GM19238 (cell line): ENCODE results near the gene CYTH1.

Experiments
- DNase-seq: peaks from one replicate; pipeline ENCODE4 v3.0.0; 2011; ENCODE audit warnings: low spot score; ENCODE audit not compliant: insufficient read length

Gene CYTH1

DNA sequence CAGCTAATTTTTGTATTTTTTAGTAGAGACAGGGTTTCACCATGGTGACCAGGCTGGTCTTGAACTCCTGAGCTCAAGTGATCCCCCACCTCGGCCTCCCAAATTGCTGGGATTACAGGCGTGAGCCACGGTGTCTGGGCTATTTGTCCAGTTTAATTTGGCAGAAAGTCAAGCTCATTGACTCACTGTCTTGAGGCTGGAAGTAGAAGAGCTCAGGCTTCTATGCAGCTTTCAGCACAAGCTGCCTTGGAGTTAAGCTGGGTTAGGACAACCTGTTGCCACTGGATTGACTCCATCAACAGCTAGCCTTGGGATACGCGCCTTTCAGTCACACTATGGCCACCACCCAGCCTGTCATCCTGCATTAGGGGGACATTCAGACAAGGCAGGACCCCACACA, 128.7 kb downstream of the CYTH1 start:
- DNase-seq, result no peak

GRCh38 chr17:78652913-78653312, 129.2 kb downstream of the CYTH1 start:
- DNase-seq, result no peak

DNA sequence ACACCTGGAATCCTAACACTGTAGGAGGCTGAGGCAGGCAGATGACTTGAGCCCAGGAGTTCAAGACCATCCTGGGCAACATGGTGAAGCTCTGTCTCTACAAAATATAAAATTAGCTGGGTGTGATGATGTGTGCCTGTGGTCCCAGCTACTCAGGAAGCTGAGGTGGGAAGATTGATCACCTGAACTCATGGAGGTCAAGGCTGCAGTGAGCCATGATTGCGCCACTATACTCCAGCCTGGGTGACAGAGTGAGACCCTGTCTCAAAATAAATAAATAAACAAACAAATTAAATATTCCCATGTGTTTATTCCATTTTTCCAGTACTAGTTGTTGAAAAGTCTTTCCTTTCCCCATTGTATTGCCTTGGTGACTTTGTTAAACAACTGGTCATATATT, 130.0 kb downstream of the CYTH1 start:
- DNase-seq, result no peak

- no peak for DNase-seq
Measured at GRCh38 chr17:78651554-78651953, 130.5 kb downstream of the CYTH1 start.

DNA sequence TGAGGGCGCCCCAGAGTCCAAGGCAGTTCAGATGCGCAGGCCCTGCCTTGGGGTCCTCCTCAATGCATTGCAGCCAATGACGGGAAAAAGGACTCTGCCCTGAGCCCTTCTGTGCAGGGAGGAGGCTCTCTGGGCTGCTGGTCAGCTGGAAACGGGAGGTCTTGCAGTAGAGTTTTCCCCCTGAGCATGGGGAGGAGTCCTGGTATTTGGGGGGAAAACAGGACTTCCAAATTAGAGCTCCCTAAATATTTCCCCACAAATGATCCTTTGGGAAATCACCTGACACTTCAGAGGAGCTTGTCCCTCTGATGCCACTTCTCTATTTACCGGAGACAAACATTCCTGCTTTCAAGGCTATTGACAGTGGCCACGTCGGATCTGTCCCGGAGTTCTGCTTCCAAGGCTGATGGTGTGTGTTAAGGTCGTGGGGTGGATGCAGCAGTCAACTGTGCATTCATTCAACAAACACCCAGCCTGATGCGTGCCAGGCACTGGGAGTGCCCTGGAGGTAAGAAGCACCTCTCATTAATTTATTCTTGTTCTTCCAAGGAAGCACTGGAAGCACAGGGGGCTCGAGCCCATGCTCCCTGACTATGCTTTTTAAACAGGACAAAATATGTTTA, 131.9 kb downstream of the CYTH1 start:
- no peak for DNase-seq

DNA sequence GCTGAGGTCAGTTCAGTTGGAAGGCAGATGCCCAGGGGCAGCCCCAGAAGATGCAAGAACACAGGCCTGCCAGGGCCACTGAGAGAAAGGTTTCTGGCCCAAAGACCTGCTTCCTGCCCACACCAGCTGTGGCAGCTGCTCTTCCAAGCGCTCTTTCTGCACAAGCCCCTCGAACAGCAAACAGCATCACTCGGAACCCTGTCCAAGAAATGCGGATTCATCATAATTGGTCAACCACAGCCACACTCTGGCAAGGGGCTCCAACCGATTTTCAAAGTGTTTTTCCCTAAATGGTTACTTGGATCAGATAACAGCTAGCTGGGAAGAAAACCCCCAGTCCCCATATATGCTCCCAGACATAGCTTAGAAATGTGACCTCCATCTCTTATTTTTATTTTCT, 133.8 kb downstream of the CYTH1 start:
- DNase-seq, result no peak

DNA sequence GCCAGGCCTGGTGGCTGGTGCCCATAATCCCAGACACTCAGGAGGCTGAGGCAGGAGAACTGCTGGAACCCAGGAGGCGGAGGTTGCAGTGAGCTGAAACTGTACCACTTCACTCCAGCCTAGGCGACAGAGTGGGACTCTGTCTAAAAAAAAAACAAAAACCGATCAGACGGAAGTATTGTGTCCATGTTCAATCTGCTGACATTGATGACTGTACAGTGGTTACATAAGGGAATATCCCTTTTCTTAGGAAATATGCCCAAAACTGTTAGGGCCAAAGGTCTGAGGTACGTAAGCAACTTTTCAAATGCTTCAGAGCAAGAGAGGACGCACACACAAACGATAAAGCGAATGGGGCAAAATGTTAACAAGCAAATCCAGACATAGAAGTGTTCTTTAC, 135.0 kb downstream of the CYTH1 start:
- no peak for DNase-seq

DNA sequence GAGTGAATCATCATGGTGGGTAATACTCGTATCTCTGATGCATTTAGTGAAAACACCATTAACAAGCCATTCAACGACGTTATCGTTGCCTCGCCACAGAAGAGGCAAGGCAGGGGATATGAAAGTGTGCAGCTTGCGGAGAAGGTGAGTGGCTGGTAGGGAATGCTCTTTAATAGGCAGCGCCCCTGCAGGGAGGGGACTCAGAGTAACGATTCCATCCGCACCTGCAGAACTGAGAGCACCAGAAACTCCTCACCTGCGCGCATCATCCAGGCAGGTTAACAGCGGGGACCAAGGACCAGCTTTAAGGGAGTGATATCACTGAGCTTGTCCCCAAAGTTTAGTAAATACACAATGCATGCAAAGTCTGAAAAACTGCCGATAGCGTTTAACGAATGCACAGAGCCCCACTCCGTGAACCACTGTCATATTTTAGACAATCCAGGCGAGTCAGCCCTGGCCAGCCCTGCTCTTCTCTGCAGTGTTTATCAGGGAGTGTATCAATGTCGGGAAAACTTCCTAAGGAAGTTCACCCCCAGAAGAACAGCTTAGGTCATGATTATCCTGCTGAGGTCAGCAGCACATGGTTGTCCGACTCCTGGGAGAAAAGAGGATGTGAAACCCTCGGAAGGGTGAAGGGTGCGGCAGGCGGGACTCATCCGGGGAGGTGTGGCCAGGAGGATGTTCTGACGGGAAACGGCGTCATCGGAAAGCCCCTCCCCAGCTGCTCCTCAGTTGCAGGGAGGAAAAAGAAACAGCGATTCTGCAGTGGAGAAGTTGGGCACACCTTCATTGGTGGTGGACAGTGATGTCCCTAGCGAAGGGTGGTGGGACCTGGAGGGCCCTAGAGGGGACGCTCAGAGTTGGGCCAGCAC, 136.4 kb downstream of the CYTH1 start:
- DNase-seq, result peak; percentile 57

GRCh38 chr17:78644931-78645351, 137.1 kb downstream of the CYTH1 start:
- DNase-seq, result no peak

GRCh38 chr17:78644224-78644623, 137.8 kb downstream of the CYTH1 start:
- no peak for DNase-seq

DNA sequence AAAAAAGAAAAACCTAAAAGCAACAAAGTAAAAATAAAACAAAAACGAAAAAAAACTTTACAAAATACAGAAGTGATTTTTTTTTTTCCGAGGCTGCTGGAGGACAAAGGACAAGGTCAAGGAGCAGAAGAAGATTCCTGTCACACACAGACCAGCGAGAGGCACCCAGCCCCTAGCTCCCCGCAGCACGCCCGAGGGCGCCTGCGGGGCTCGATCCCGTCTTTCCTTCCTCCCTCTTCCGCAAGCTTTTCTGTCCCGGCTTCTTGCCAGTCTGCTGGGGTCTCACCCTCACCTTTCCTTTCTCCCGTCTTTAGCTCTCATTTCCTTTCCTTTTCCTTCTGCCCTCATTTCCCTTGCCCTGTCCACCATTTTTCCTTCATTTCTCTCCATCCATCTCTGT, 138.7 kb downstream of the CYTH1 start:
- DNase-seq, result no peak

- no peak for DNase-seq
Measured at GRCh38 chr17:78642707-78643106, 139.4 kb downstream of the CYTH1 start.

DNA sequence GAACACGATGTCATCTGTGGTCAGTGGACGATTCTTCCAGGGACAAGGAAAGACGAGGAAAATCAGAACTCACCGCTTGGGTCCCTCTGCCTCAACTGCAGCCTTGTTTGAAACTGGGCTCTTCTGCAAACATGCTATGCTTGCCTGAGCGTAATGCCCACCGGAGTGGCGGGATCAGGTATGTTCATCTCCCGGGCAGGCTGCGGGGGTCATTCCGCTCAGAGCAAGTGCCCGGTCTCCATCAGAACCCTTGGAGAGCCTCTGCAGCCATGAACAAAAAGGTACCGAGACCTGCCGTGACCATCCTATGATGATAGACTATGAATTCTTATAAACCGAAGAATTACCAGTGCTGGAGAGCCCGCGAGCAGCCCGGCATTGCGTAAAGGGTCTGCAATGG, 140.4 kb downstream of the CYTH1 start:
- no peak for DNase-seq

DNA sequence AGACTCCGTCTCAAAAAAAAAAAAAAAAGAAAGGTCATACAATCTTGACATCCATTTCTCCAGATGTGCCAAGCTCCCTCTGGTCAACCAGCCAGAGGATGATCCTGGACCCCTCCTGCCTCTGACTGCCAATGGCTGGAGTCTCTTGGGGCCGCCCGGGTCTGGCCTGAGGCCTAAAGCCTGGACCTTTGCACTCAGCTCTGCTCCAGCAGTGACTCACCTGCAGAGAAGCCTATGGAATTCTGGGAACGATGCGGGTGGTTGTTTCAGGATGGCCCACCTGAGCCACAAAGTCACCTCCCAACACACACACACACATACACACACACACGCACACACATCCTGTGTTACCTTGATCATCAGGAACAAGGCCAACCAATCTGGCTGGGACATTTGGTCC, 140.8 kb downstream of the CYTH1 start:
- no peak for DNase-seq

DNA sequence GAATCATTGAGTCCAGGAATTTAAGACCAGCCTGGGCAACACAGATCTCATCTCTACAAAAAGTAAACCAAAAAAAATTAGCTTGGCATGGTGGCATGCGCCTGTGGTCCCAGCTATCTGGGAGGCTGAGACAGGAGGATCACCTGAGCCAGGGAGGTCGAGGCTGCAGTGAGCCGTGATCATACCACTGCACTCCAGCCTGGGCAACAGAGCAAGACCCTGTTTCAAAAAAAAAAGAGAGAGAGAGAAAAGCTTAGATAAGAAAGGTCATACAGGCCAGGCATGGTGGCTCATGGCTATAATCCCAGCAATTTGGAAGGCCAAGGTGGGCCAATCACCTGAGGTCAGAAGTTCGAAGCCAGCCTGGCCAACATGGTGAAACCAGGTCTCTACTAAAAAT, 141.4 kb downstream of the CYTH1 start:
- no peak for DNase-seq

- DNase-seq, result no peak
Measured at GRCh38 chr17:78637643-78638420, 144.2 kb downstream of the CYTH1 start.

DNA sequence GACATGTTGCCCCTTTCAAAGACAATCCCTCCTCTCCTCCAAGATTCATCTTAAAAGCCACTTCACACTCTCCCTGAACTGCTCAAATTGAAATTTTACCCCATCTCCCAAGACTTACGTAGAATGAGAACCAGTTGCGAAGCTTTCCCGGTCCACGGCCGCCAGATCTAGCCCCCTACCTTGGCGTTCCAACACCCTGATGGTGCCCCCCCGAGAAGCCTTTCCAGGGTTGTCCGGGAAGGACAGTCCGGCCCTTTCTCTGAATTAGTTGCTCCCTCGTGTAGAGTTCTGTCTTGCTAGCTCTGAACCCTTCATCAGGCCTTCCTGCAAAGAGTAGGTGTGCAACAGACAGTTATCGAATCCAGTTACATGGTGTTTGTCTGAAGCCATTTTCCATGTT, 144.9 kb downstream of the CYTH1 start:
- DNase-seq, result no peak

DNA sequence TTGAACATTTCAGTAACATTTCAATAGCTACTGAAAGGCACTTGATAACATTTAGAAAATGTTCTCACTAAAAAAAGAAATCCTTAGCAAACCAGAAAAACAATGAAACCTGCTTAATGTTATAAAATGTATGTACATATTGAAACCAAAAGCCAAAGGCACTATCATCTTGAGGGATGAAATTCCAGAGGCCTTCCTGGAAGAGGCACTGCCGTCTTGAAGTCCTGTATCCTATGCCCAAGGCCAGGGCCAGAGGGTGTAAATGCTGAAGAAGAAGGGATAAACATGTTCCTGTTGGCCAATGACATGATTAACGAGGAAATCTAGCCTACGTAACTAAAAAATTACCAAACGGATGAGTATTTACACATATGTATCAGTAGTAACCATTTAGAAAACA, 147.9 kb downstream of the CYTH1 start:
- DNase-seq, result no peak

DNA sequence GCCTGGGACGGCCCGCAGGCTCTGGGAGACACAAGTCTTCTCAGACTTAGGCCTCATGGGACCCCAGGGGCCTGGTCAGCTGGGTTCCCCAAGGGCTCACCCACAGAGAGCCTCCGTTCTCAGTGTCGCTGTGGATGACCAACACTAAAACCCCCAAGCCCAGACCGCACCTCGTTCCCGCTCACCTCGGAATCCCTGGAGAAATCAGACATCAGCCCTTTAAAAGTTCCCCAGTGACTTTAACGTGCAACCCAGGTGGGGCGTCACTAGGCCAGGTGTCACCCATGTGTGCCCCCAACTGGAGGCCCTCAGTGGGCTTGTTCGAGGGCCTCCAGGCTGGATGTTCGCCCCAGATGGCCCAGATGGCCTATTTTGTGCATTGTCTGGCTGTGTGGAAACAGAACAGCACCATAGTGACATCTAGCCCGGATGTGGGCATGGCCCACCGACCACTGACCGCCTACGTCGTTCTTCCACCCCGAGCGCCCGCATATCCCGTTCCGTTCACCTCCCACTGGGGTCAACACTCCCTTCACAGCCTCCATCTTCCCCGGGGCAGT, 152.6 kb downstream of the CYTH1 start:
- no peak for DNase-seq

- no peak for DNase-seq
Measured at GRCh38 chr17:78628547-78629435, 153.3 kb downstream of the CYTH1 start.
